T-helper 22 cell (primary cell): Measurements from ENCODE around the gene ANTXR1.

ENCODE experiments used
- DNase-seq: peaks from one replicate; pipeline ENCODE4 v3.0.0-alpha.2; 2020; ENCODE audit warnings: low read depth

The ANTXR1 gene

DNA sequence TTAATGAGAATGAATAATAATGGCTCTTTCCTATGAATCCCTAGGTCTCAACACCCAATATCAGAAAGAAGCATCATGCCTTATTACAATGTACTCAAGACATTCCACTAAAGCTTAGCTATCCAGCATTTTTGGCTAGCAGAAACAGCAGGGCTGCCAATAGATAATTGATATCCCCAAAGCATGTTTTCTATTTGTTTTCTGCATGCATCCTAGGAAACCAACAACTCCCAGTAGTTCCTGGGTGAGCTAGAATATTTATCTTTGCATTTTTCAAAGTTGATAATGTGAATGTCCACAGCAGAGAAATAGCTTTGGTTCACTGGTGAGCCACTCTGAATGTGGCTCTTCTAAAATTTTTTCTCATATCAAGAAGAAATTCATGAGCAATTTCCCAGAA, 5.8 kb upstream of the ANTXR1 start:
- no peak for DNase-seq

DNA sequence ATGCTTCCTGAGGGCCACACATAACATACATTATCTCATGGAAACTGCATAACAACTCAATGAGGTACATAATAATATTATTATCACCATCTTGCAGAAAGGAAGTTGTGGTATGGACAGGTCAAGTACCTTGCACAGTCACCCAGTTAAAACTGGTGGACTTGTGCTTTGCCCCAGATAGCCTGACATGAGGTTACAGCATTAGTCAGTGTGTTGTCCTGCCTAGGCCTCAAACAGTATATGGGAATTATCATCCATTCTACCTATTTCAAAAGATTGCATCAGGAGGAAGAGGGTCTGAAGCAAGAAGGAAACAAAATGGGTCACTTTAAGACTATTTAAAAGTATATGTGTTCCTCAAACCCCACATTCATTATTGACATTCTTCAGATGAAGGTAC, 5.4 kb upstream of the ANTXR1 start:
- DNase-seq: no peak

DNA sequence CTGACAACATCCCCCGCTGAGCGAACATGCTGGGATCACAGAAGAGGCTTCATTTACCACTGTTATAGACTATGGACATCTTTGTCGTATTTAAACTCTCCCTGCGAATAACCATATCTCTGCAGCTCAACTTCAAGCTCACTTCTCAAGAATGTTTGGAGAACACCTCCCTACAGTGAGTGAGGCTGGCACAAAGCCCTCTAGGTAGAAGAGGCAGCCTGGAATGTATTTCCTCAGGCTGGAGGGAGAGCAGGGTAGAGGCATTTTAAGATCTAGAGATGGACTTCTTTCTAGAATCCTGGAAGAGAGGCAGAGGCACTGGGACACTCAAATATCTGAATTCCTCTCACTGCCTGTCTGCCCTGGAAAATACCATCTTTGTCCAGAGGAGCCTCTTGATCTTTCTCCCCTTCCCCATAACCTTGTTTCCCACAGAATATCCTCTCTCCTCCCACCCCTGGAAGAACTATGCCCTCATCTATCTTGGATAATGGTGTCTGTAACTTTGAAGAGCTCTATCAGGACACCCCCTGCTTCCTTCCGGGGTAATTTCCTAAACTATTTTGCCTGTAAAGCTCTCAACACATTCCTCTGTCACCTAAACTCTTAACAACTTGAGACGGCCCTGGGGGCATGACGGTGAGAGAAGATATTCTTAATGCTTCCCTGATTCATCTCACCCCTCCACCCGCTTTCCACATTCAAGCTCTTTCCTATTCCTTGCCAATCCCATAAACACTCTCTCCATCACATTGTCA, 2.4 kb upstream of the ANTXR1 start:
- DNase-seq: no peak

DNA sequence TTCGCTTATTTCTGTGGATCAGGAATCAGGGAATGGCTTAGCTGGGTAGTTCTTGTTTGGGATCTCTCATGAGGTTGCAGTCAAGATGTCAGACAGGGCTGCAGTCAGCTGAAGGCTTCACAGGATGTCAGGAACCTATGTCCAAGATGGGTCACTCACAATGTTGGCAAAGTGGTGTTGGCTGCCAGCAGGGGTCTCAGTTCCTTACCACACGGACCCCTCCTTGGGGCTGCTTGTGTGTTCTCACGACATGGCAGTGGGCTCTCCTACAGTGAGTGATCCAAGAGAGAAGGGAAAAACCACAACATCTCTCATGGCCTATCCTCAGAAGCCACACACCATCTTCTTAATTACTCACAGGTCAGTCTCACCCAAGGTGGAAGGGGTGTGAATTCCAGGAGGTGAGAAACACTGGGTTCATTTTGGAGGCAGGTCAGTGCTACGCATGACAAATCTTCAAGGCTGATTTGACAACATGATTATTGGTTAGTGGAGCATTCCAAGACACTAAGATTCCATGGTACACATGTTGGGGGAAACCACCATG, 1.3 kb upstream of the ANTXR1 start:
- DNase-seq: no peak

DNA sequence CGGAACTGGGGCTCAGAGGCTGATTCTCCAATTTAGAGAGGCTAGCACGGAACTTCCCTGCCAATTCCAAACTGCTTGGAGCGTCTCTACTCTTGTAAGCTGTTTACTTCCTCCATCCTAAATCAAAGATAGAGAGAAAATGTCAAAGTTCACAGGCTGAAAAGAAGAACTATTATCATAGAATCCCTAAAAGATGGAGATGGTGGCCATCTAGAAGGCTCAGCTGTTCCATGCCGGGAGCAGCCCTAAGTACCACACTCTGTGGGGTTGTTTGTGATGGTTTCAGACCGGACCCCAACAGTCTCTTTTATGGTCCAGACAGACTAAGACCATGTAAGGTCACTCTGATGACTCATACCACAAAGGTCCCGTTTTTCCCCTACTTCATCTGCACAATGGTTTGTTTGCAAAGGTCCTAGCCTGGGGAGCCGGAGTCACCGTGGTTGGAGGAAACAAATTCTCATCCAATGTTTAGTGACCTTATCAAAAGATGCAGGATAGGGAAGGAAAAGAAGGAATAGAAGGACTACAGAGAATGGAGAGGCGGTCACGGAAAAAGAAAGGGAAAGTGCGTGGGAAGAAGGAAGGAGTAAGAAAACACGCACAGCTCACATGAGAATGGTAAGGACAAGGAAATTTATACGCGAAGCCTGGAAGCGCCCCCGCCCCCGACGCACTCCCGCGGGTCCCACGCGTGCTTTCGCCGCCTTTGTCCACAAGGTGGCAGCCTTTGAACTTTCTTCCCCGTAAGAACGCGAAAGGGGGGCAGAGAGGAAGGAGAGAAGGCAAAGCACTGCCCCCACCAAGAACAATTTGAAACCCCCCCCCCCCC, 453 bp upstream of the ANTXR1 start:
- no peak for DNase-seq

DNA sequence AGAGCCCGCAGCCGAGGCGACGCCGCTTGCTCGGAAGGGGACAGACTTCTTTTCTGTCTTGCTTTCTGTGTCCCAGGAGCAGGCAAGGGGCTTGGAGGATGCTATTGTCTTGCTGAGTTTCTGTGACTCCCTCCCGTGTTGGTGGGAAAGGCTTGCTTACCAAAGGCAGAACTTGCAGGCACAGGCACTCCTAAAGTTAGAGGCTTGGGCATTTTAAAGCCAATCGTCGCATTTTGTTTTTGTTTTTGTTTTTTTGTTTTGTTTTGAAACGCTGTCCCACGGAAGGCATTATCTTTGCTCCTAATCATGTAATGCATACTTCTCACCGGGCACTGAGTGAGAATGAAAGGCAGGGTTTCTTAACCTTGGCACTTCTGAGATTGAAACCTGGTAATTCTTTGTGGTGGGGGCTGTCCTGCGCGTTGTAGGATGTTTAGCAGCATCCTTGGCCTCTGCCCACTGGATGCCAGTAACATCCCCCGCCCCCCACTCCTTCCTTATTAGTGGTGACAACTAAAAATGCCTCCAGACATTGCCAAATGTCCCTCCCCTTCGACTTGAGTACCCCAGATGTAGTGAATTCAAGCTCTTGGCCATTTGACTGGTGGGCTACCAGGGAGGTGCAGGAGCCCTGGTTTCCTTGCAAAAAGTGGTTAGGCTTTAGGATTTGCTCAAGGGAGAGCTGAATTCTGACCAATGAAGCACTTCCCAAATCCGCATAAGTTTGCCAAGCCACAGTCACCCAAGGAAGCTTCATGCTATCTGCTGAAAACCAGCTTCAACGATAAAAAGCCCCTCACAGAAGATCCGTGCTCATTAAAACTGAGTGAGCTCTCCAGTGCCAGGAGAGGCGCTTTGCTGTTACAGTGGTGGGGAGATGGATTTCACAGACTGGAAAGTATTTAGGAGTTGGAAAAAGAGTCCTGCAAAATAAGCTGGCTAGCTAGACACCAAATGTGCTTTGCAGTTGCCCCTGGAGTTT, 1.2 kb downstream of the ANTXR1 start:
- no peak for DNase-seq

DNA sequence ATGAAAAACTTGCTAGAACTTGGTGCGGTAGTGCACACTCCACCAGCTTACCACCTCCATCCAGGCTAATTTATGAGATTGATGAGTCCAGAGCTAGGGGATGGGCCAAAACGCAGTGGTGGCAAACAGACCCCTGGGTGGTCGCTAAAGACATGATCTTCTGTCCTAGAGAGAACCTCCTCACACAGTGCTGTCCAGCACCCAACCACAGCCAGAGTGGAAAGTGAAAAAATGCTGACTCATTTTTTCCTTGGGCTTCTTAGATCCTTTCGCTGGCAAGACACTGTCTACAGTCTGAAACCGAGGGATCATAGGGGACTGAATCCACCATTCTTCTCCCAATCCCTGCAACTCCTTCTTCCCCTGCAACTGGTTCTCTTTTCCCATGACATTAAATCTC, 4.1 kb downstream of the ANTXR1 start:
- no peak for DNase-seq

DNA sequence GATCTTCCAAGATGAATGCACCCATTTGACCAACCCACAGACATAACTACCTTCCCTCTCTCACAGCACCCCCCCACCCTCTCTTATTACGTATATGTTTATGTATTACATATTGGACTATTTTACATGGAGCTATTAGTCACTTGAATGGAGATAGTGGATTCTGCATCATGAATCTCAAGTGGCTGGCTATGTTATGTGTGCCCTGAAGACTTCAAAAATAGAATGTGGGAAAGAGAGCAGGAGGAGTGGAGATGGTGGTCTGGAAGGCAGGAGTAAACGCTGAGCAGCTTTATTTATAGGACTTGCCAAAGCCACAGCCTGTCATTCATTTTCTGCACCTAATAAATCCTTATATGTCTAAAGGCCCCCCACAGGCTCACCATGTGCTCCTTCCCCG, 4.9 kb downstream of the ANTXR1 start:
- DNase-seq: no peak

DNA sequence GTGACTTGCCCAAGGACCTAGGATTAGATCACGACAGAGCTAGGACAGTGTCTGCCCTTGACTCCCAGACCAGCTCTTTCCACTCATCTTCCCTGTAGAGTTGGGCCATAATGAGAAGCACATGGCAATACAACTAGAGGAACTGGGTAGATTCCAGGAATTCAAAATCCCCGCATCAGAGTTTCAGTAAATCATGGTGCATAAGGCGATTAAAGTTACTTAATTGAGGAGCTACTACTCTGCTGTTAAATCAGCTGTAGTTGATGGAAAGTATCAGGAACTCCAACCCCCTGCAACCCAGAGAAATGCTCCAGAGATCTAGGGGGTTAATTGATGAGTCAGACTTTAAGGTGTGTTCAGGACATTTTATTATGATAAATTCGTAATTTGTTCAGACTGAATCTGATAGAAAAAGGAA, 5.7 kb downstream of the ANTXR1 start:
- DNase-seq: no peak

DNA sequence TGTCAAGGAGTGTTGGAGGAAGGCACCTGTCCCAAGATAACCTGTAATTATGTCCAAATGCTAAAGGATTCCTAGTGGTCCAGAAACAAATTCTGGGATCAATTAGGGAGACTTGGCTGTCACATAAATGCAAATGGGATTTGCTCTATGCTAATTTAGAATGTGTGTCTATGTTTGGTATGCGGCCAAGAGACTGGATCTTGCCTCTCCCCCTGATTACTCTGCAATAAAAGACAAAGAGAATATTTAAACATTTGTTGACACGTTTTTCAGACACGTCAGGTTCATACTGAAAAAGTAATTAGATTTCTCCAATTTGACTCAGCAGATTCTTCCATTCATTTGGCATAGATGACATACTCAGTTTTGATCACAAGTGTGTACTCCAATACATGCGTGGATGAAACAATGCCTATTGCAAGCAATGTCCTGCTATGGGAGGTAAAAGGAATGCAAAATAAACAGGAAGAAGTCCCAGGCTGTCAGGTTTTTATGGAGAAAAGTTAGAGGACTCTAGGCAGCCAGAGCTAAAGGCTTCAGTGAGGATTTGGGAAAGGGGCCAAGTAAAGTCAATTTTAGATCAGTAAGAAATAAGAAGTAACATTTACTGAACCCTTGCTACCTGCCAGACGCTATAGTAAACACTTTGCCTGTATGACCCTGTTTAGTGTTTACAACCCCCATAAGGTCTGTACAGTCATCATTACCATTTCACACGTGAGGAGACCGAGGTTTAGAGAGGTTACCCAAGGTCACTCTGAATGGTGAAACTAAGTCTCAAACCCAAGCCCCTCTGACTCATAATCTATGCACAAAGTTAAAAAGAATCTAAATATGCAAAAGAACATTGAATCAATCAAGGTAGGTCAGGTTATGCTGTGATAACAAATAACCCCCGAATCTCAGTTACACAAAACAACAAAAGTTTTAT, 7.8 kb downstream of the ANTXR1 start:
- no peak for DNase-seq

DNA sequence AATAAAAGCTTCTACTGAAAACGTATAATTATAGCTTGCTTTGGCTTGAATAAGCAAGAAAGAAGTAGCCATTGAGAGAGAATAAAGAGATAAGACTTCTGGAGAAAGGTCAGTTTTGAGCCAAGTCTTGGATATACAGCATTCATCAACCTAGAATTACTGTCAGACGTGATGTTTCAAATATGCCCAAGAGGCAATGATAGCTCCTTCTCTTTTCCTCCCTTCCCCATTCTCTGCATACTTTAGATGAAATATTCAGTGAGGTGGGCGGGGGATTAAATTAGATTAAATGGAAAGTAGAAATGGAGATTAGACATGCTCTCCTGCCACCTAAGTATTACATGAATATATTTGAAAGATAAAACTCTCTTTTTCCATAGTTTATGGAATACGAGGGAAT, 8.7 kb downstream of the ANTXR1 start:
- no peak for DNase-seq

DNA sequence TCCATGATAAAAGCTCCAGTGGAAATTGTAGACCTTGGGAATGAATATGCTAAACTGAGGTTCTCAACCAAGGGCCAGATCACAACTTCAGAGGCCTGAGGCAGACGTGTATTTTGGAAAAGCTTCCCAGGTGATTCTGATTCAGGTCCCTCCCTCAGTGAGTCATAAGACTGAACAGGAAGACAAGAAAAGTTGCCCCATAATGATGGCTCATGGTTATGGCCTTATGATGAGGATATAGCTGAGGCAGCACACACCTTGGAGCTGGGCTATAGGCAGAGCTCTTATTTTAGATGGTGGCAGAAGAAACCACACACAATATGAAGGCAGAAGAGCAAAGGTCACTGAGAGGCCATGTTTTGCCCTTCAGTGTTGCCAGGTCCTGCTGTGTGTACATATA, 9.6 kb downstream of the ANTXR1 start:
- DNase-seq: no peak

DNA sequence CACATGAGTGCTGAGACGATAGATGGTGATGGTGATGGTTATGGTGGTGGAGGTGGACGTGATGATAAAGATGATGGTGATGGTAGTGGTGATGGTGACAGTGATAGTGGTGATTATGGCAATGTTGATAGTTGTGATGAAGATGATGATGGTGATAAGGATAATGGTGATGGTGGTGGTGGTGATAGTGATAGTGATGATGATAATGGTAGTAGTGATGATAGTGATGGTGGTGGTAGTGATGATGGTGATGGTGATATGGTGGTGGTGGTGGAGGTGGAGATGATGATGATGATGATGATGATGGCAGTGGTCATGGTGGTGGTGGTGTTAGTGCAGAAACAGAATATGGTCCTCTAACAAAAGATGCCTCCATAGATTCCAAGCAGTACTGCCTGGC, 10.3 kb downstream of the ANTXR1 start:
- DNase-seq: no peak

DNA sequence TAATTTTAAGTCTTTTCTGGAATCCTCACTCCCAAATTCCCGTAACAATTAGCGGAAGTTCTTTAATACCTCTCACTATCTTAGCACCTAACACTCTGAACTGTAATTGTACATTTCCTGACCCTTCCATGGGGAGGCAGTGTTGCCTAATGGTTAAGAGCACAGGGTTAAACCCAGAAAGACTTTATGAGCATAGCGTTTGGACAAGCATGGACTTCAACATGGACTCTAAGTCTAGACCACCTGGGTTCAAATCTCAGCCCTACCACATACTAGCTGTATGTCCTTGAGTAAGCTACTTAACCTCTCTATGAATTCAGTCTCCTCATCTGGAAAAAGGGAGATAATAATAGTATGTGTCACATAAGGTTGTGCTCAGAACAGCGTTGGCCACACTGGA, 13.0 kb downstream of the ANTXR1 start:
- no peak for DNase-seq

DNA sequence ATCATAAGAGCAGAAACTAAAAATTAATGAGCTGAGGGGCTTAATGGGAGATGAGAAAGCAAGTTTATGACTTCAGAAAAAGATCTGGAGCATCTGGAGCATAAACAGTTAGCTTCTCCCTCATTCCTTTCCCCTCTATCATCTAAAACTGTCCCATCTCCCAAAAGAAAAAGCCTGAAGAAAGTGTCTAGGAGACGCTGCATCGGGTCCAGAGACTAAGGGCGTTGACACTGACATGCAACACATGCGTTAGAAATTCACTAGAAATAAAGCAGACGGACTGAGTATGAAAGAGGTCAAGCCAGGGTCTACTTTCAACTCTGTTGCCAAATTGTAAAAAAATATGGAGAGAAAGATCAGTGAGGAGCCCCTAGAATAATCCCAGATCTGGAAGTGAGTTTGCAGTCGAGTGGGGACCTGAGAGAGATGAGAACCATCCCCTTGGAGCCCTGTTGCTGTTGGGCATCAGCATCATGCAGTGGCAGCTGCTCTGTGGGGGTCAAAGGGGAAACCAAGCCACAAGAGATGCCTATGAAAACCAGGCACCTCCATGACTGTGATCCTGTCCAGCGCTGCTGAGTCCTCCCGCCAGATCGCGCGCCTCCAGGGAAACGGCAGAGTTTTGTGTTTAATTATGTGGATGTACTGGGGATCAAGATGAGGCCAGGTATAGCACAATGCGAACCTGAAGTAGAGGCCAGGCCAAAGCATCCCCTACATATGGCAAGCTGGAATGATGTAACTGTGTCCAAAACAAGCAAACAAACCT, 13.9 kb downstream of the ANTXR1 start:
- DNase-seq: no peak

DNA sequence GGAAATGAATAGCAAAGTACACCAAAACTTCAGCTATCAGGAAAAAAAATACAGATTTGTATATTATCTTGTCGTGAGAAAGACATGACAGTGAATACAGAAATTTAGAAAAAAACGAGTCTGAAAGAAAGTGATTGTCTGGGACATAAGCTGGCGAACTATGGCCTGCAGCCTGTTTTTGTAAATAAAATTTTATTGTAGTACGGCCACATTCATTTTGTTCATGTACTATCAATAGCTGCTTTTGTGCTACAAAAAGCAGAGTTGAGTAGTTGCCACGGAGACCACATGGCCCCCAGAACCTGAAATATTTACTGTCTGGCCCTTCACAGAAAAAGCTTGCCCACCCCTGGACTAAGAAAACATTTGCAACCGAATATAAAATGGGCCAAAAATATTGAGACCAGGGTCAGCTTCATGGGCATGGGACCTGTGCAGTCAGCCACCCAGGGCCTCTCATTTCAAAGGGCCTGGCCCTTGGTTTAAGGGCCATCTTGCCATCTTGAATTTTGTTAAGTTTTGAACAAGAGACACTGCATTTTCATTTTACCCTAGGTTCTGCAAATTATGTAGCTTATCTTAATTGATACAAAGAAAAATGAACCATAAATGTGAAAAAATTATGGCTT, 17.9 kb downstream of the ANTXR1 start:
- DNase-seq: no peak

DNA sequence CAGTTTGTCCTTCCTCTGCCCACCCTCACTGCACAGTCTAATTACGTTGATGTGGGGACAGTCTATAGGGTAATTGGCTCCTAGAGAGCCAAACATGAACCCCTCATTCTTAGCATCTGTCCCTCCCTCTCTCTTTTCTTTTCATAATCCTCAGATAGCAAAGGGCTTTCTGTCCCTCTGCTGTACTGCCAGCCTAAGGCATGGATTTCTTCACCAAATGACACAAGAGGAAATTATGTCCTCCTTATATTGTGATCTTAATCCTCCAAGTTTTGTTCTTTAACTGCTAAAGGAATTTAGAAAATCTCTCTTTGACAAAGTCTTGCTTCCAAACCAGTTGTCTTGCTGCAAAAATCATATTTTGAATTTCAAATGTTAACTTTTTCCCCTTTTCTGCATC, 18.5 kb downstream of the ANTXR1 start:
- DNase-seq: no peak

DNA sequence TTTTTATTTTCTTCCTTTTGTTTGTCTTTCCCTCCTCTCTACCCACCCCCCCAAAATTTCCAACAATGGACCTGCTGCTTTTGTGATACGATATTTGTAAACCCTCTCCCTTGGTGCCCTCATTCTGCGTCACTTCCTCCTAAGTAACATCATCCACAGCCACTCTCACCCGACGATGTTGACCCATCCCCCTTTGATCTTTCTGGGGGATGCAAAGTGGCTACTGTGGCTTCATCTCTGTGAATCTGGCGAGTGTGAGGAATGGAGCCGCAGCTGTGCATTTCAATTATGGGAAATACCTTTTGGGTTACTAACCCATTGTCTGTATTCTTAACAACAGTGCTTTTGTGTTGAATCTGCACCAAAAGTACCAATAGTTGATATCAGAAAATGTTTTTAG, 19.4 kb downstream of the ANTXR1 start:
- no peak for DNase-seq

DNA sequence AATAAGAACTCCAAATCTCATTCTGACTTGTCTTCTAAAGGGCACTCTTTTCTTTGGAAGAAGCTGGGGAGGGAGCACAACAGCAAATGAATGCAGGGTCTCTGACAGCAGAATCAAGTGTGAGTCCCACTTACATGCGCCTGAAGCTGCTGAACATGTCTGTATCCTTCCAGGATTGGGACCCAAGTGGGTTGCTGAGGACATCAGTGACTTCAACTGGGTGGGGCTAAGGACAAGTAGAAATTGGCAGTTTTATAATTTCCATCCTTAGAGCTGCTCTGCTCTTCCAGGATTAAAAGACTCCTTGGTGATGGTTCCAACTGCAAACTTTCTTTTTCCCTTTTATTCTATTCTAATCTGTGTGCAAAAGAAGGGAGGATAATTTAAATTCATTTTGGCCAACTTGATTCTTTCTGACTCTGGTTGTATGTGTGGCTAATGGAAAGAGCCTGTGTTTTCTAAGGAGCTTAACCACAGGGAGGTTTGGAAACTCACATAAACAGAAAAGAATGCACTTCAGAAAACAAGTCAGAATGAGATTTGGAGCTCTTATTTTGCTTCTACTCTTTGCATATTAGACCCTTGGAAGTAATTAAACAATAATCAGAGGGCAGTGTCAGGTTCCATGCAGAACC, 20.6 kb downstream of the ANTXR1 start:
- DNase-seq: no peak
